ENCODE data around the gene CABP4. TPM values are rescaled to one million over a fixed set of nuclear protein-coding genes. Genes with fewer than 3 reads are reported as not detected.
"Not testable (repeated sequence)": the region's sequence is repeated elsewhere in the genome, so short reads cannot be mapped to it uniquely, and the experiment has no call there.

CABP4 gene
- total RNA-seq, 1 experiment from 2014 or later, result 24.8 TPM

- peak overlapping the region; percentile 97 for H3K27ac Mint-ChIP-seq (ENCODE audit: unreplicated experiment)
- BruUV-seq (replicated peaks), result TSS peak; percentile 64
- CTCF ChIA-PET, result interaction anchor here (0.6 to 1.0 kb wide), 8 partner anchors 13 to 1831 kb away, joined by 3 to 6 read pairs (median 3); partner anchors contain the start of genes GPR152, PITPNM1 and PPP1CA
- H3K27me3 Mint-ChIP-seq (ENCODE audit: unreplicated experiment), result no peaks in the 10 kb centered on the region
- peak overlapping the region; percentile 98 for H3K4me3 Mint-ChIP-seq (ENCODE audit: low read depth, unreplicated experiment)
- H3K4me1 Mint-ChIP-seq (ENCODE audit: low read depth, unreplicated experiment), result peaks cover 26% of the 10 kb centered on the region
- TF ChIP-seq CTCF (IDR thresholded peaks at IDR 0.05; ENCODE audit: unreplicated experiment), result no peak
- H3K36me3 Mint-ChIP-seq (ENCODE audit: insufficient read depth, unreplicated experiment), result peaks cover 28% of the 10 kb centered on the region
- H3K9me3 Mint-ChIP-seq (ENCODE audit: low read depth, unreplicated experiment), result no peaks in the 10 kb centered on the region
- intact Hi-C loops (cut with micrococcal nuclease; ENCODE audit: unreplicated experiment), result no loop called here
- DNase-seq, result no peak
Observed at GRCh38 chr11:67482275-67482826, 27.2 kb downstream of the CABP4 start.

GRCh38 chr11:67482827-67483798, 28.0 kb downstream of the CABP4 start, which contains the start of gene AIP:
TSS of gene AIP (plus strand) at chr11:67483026. CDS start at chr11:67483159, 133 bp downstream.
- CTCF ChIA-PET, result interaction anchor here (0.6 to 1.0 kb wide), 7 partner anchors 12 to 1832 kb away, joined by 3 to 6 read pairs (median 3); partner anchors contain the start of genes GPR152, PITPNM1 and PPP1CA
- peaks cover 26% of the 10 kb centered on the region for H3K4me1 Mint-ChIP-seq (ENCODE audit: low read depth, unreplicated experiment)
- H3K9me3 Mint-ChIP-seq (ENCODE audit: low read depth, unreplicated experiment), result no peaks in the 10 kb centered on the region
- DNase-seq, result peak; percentile 97
- peak within 1 kb of the TSS; percentile 97 for H3K27ac Mint-ChIP-seq (ENCODE audit: unreplicated experiment)
- intact Hi-C loops (cut with micrococcal nuclease; ENCODE audit: unreplicated experiment), result no loop called here
- BruUV-seq (replicated peaks), result TSS peak; percentile 67
- peaks cover 34% of the 10 kb centered on the region for H3K36me3 Mint-ChIP-seq (ENCODE audit: insufficient read depth, unreplicated experiment)
- no peaks in the 10 kb centered on the region for H3K27me3 Mint-ChIP-seq (ENCODE audit: unreplicated experiment)
- no peak for TF ChIP-seq CTCF (IDR thresholded peaks at IDR 0.05; ENCODE audit: unreplicated experiment)
- H3K4me3 Mint-ChIP-seq (ENCODE audit: low read depth, unreplicated experiment), result peak within 1 kb of the TSS; percentile 98

GRCh38 chr11:67483831-67484665, 28.9 kb downstream of the CABP4 start:
- CTCF ChIA-PET, result no interaction called here
- Mint-ChIP-seq H3K36me3 (ENCODE audit: insufficient read depth, unreplicated experiment) (peaks cover 35% of the 10 kb centered on the region), H3K4me3 (ENCODE audit: low read depth, unreplicated experiment) (peak overlapping the region; percentile 98), H3K4me1 (ENCODE audit: low read depth, unreplicated experiment) (peaks cover 26% of the 10 kb centered on the region), H3K27me3 (ENCODE audit: unreplicated experiment) (no peaks in the 10 kb centered on the region), H3K27ac (ENCODE audit: unreplicated experiment) (no peak overlapping the region), H3K9me3 (ENCODE audit: low read depth, unreplicated experiment) (no peaks in the 10 kb centered on the region)
- no TSS peak for BruUV-seq (replicated peaks)
- TF ChIP-seq CTCF (IDR thresholded peaks at IDR 0.05; ENCODE audit: unreplicated experiment), result no peak
- DNase-seq, result no peak
- intact Hi-C loops (cut with micrococcal nuclease; ENCODE audit: unreplicated experiment), result no loop called here

- CTCF ChIA-PET, result no interaction called here
- peaks cover 26% of the 10 kb centered on the region for H3K4me1 Mint-ChIP-seq (ENCODE audit: low read depth, unreplicated experiment)
- H3K9me3 Mint-ChIP-seq (ENCODE audit: low read depth, unreplicated experiment), result no peaks in the 10 kb centered on the region
- no peak overlapping the region for H3K27ac Mint-ChIP-seq (ENCODE audit: unreplicated experiment)
- H3K4me3 Mint-ChIP-seq (ENCODE audit: low read depth, unreplicated experiment), result peak overlapping the region; percentile 98
- intact Hi-C loops (cut with micrococcal nuclease; ENCODE audit: unreplicated experiment), result no loop called here
- DNase-seq, result no peak
- H3K36me3 Mint-ChIP-seq (ENCODE audit: insufficient read depth, unreplicated experiment), result peaks cover 41% of the 10 kb centered on the region
- no TSS peak for BruUV-seq (replicated peaks)
- H3K27me3 Mint-ChIP-seq (ENCODE audit: unreplicated experiment), result no peaks in the 10 kb centered on the region
- TF ChIP-seq CTCF (IDR thresholded peaks at IDR 0.05; ENCODE audit: unreplicated experiment), result no peak
Observed at GRCh38 chr11:67484847-67485311, 29.7 kb downstream of the CABP4 start.

- BruUV-seq (replicated peaks); H3K27ac Mint-ChIP-seq (ENCODE audit: unreplicated experiment); H3K27me3 Mint-ChIP-seq (ENCODE audit: unreplicated experiment); H3K9me3 Mint-ChIP-seq (ENCODE audit: low read depth, unreplicated experiment); H3K4me3 Mint-ChIP-seq (ENCODE audit: low read depth, unreplicated experiment); DNase-seq; intact Hi-C loops (cut with micrococcal nuclease; ENCODE audit: unreplicated experiment); CTCF ChIA-PET: not testable (repeated sequence)
- peaks cover 26% of the 10 kb centered on the region for H3K4me1 Mint-ChIP-seq (ENCODE audit: low read depth, unreplicated experiment)
- H3K36me3 Mint-ChIP-seq (ENCODE audit: insufficient read depth, unreplicated experiment), result peaks cover 51% of the 10 kb centered on the region
Observed at GRCh38 chr11:67485873-67486361, 30.8 kb downstream of the CABP4 start.
